ENCODE data around the gene SETD1B.
"Not testable (repeated sequence)": the region's sequence is repeated elsewhere in the genome, so short reads cannot be mapped to it uniquely, and the experiment has no call there.

The SETD1B gene

DNA sequence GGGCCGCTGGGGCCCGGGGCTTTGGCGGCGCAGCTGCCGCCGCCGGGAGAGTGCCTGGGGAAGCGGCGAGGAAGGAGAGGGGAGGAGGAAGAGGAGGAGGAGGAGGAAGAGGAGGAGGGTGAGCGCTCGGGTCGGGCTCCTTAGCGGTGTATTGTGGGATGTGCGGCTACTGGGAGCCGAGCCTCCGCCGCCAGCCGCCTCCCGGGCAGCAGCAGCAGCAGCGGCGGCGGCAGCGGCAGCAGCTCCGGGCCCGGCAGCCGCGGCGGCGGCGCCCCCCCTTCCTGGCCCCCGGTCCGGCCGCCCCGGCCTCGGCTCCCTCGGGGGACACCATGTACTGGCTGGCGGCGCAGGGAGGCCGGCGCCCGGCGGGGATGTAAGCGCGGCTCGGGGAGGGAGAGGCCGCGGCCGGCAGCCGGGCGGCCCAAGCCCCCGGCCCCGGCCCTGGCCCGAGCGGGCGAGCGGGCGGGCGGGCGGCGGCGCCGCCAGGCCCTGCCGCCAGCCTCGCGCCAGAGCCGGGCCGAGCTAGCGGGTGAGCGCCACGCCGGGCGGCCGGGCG, at the start of gene SETD1B:
Gene SETD1B (plus strand): TSS at position 149 of the 556 bp plus-strand sequence. CDS start 729 bp downstream, outside the sequence.
- no peak for DNase-seq (ENCODE audit: low read depth, low spot score)

DNA sequence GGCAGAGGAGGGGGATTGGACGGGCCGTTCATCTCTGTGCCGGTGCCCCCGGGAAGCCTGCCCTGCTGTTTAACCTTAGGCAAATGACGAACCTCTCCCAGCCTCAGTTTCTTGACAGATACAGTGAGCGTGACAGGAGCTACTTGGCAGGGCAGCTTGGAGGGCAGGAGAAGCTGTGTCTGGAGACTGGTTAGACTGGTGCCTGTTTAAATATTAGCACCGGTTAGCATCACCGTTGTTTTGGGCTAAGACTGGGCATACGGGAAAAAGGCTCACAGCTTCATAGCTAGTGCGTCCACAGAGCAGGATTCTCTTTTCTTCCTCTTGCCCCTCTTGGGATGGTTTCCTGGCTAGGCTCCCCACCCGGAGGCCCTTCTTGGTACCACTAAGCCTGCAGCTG, 49.0 kb upstream of the SETD1B start:
- DNase-seq (ENCODE audit: low read depth, low spot score) = no peak

DNA sequence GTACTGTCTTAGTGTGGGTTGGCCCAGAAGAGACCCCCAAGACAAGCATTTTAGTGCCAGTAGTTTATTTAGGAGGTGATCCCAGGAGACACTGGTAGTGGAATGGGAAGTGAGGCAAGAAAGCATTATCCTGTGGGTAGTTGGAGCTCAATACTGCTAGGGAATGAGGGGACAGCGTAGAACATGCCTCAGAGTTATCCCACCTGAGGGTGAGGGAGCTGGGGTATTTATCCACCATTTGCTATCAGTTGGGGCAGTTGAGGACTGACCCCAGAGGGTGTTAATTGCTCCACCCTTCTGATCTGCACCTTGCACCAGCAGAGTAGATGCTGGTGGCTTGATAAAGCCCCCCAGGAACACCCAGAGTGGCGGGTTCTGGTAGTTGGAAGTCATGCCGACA, 48.2 kb upstream of the SETD1B start:
- DNase-seq (ENCODE audit: low read depth, low spot score) = no peak

DNA sequence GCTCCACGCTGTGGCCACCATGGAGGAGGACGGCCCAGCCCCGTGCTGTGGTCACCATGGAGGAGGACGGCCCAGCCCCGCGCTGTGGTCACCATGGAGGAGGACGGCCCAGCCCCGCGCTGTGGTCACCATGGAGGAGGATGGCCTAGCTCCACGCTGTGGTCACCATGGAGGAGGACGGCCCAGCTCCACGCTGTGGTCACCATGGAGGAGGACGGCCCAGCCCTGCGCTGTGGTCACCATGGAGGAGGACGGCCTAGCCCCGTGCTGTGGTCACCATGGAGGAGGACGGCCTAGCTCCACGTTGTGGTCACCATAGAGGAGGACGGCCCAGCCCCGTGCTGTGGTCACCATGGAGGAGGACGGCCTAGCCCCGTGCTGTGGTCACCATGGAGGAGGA, 45.3 kb upstream of the SETD1B start:
- DNase-seq (ENCODE audit: low read depth, low spot score) = not testable (repeated sequence)

DNA sequence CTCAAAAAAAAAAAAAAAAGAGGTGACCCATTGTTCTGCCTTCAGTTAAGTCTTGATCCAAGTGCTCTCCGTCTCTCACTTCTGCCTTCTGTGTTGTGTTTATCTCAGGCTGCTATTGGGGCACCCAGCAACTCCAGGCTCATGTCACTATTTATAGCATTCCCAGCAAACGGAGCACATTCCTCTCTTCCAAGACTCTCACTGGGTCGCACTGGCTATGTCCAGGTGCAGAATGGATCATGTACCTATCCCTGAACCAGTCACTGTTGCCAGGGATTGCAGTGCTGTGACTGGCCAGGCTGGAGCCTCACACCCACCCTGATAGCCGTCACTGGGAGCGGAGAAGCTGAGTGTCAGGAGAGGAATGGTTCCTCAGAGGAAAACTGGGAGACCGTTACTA, 41.5 kb upstream of the SETD1B start:
- DNase-seq (ENCODE audit: low read depth, low spot score) = no peak

DNA sequence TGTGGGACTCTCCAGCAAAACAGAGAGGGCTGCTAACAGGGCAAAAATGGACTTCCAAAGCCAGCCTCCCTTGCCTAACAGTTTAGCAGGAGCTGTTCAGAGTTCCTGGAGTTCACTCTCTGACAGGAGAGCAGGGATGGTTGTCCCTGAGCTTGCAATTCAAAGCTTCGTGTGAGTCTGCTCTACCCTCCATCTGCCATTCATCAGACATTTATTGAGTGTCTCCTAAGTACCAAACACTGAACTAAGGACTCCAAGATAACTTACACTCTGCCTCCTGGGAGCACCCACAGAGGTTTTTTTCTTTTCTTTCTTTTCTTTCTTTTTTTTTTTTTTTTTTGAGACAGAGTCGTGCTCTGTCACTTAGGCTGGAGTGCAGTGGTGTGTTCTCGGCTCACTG, 39.0 kb upstream of the SETD1B start:
- DNase-seq (ENCODE audit: low read depth, low spot score) = no peak

DNA sequence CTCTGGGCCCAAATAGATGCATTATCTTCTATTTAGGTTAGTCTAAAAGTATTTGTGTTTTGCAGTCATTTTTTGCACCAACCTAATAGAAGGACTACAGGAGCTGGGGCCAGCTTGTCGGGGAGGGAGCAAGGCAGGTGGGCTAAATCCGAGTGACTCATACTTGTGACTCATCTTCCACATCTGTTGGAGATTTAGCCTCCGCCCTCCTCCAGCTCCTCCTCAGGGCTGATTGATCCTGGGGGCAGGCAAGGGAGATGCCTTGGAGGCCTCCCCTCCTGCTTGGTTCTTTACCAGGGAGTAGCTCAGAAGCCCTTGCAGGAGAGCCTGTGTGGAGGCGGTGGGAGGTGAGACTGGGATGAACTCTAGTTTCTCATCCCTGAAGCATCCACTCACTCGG, 38.2 kb upstream of the SETD1B start:
- DNase-seq (ENCODE audit: low read depth, low spot score) = no peak

DNA sequence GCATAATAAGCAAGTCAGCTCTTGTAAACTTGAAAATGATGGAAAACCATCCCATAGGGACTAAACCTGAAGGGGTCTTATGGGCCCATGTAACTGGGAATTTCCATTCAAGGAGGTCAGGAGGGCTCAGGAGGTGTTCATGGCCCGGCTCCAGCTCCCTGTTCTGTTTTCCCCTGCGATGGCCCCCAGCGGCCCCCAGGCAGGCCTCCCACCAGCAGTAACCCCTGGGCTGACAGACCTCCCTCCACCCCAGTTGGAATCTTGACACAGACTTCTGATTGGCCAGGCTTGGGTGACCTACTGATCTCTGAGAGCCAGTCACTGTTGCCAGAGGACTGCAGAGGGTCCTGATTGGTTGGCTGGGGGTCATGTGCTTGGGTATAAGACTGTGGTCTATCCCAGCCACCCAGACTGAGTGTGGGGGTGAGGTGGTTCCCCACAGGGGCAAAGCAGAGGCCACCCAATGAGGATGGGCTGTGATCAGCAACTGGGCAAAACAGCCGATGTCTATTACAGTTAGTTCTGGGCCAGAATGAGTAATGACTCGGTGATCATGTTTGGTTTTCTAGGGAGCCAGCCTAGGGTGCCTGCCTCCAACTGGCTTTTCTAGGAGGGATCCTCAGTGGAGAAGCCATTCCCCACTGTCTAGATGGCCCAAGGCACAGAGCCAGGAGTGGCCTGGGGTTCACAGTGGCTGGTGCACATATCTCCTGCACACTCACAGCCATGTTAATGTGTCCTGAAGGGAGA, 37.3 kb upstream of the SETD1B start:
- no peak for DNase-seq (ENCODE audit: low read depth, low spot score)

DNA sequence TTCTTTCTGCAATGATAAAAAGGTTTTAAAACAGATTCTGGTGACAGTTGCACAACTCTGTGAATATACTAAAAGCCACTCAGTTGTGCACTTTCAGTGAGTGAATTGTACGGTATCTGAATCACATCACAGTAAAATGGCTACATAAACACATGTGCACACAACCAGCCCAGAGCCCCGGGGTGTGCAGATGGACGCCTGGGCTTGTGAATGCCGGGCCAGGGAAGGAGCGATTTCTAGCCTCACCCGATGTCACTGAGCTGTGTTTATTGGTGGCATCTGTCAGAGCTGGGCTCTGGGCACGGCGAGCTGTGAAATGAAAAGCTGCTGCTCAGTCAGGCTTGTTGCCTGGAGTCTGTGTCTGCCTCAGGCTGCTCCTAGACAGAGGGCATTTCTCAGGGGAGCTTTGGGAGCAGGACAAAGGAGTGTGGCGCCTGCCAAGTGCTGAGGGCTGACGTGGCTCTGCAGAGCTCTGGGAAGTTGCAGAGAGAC, 36.2 kb upstream of the SETD1B start:
- DNase-seq (ENCODE audit: low read depth, low spot score) = no peak

DNA sequence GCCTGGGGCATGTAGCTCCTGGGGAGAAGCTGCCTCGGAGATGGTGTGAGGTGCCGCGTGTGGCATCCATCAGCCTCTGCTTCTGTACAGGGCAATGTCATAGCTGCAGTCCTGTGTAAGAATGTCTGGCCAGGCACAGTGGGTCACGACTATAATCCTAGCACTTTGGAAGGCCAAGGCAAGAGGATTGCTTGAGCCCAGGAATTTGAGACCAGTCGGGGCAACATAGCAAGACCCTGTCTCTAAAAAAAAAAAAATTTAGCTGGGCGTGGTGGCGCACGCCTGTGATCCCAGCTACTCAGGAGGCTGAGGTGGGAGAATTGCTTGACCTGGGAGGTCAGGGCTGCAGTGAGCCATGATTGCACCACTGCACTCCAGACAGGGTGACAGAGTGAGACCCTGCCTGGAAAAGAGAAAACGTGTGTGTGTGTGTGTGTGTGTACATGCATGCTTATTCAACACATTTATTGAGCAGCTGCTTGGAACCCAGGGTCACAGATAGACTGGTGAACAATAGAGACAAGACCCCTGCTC, 34.4 kb upstream of the SETD1B start:
- no peak for DNase-seq (ENCODE audit: low read depth, low spot score)

DNA sequence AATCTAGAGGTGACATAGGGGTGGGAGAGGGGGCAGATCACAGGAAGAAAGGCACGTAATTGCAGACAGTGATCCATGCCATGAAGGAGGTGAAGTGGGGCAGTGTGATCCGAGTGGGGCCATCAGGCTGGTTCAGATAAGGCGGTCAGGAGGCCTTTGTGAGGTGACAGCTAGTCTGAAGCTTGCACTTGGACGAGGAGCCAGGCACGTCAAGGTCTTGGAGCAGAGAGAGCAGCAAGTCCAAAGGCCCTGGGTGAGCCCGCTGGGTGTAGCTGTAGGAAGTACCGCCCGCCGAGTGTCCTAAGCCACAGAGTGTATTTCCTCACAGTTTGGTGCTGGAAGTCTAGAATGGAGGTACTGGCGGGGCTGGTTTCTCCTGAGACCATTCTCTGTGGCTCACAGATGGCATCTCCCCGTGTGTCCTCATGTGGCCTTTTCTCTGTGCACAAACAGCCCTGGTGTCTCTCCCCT, 33.9 kb upstream of the SETD1B start:
- DNase-seq (ENCODE audit: low read depth, low spot score) = no peak

DNA sequence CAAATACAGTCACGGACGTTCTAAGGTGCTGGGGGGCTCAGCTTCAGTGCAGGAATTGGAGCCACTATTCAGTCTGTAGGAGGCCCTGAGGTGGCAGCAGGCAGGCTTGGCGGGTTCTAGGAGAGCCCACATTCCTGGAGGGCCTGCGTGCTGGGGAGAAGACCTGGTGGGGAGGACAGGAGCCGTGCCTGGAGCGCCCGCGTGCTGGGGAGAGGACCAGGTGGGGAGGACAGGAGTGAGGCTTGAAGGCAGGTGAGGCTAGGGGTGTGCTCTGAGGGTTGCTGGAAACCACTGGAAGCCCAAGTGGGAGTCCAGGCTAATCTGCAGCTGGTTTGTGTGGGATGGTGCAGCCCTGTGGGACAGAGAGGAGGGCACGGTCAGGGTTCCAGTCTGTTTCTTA, 33.4 kb upstream of the SETD1B start:
- DNase-seq (ENCODE audit: low read depth, low spot score) = no peak

DNA sequence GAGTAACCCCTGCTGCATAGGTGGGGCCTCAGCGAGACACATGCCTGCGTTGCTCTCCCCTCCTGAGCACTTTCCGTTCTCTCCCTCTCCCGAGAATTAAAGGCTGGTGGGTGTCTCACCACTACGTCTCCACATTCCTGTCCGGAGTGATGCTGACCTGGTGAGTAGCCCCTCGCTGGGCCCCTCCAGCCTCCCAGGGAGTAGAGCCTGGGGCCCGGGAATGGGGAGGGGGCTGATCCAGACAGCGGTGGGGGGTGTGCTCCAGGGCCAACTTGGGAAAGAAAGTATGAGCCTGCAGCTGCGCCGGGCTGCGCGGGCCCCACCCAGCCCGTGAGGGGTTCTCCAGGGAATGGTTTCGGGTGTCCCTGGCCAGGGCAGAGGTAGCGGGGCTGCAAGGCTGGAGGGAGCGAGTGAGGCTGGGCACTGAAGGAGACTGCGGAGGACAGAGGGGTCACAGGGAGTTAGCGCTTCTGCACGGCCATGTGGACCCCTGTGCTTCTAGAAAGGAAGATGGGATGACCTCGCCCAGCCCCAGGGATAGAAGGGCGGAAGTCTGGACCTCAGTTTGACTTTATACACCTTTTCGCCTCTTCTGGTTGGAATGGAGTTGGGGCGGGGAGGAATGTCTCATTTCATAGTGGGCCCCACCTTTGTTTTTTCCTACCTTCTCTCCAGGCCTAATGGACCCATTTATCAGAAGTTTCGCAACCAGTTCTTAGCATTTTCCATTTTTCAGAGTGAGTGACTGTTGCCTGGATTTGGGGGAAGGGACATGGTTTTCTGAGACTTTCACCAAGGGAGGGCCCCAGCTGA, 32.8 kb upstream of the SETD1B start:
- no peak for DNase-seq (ENCODE audit: low read depth, low spot score)

DNA sequence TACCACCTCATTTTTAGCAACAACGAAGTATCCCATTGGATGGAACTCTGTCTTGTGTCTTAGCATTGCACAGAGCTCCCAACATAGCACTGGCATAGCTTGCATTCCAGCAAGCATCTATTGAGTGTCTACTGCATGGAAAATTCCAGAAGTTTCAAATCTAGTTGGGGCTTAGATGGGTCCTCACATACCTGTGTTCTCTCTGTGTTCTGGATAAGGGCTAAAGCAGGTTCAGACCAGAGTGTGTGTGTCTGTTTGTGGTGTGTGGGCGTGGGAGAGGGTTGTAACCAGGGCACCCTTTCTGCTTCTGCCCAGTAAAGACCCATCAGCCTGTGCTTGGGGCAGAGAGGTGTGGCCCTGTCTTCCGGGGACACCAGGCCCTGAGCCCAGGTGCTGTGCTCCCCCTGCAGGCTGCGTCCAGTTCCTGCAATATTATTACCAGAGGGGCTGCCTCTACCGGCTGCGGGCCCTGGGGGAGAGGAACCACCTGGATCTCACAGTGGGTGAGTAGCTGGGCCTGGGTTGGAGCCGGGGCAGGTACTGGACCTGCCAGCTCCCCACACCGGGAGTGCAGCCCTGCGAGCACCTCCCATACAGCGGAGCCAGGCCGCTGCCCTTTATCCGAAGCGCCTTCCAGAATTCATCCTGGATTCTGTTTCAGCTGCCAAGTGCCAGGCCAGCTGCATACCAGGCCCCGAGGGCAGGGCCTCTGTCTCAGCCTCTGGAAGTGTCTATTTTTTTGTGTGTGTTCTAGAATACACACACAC, 30.6 kb upstream of the SETD1B start:
- no peak for DNase-seq (ENCODE audit: low read depth, low spot score)

DNA sequence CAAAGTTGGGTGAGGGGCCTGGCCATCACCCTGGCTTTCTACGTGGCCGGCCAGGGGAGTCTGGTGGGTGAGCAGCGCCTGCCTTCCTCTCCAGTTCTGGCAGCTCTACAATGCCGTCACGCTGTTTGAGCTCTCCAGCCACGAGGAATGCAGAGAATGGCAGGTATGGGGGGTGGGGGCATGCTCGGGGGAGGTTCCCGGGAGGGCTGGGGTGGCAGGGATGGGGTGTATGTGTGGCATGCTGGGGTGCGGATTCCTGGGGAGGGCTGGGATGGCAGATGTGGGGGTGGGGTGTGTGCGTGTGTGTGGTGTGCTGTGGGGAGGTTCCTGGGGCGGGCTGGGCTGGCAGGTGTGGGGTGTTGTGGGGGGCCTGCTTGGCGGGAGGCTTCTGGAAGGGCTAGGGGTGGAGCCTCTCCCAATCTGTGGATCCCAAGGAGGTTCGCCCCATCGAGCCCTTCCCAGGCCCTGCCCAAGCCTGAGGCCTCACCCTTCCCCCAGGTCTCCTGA, 28.8 kb upstream of the SETD1B start:
- DNase-seq (ENCODE audit: low read depth, low spot score) = no peak

DNA sequence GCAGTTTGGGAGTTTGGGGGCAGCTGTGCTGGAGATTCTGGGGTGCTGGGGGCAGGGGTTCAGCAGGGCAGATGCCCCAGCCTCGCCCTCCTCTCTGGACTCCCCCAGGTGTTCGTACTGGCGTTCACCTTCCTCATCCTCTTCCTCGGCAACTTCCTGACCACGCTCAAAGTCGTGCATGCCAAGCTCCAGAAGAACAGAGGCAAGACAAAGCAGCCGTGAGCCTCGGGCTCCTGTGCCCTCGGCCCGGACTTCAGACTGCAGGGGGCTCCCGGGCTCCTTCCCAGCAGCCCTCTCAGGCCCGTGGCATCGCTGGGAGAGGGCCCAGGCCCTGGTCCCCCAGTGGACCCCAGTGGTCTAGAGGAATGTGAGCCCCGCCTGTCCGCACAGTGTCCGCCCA, 28.3 kb upstream of the SETD1B start:
- DNase-seq (ENCODE audit: low read depth, low spot score) = no peak

DNA sequence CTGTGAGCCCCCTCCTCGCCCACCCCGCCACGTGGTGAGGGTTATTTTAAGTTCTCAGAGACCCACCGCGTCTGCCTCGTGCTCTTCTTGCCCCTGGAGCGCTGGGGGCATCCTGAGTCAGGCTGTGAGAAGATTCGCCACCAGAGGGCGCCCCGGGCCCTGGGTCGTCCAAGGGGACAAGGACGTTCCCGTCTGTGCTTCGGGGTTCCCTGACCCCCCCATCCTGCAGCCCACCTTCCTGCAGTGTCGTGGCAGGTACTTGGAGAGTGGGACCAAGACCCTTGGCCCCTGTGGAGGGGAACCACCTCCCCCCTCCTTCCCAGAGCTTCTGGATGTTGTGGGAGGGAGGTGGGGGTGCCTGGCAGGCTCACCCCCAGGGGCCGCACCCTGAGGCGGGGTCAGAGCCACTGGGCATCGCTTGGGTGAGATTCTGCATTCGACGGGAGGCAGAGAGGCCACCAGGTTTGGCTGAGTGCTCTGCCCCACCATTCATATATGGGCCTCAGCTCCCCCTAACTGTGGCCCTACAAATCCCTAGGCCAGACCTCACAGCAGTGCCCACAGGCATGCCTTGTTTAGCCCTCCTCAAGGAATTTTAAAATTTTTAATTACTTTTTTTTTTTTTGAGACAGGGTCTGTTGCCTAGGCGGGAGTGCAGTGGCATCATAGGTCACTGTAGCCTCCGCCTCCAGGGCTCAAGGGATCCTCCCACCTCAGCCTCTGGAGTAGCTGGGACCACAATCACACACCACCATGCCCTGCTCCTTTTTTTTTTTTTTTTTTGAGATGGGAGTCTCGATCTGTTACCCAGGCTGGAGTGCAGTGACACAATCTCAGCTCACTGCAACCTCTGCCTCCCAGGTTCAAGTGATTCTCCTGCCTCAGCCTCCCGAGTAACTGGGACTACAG, 27.4 kb upstream of the SETD1B start:
- DNase-seq (ENCODE audit: low read depth, low spot score) = no peak

DNA sequence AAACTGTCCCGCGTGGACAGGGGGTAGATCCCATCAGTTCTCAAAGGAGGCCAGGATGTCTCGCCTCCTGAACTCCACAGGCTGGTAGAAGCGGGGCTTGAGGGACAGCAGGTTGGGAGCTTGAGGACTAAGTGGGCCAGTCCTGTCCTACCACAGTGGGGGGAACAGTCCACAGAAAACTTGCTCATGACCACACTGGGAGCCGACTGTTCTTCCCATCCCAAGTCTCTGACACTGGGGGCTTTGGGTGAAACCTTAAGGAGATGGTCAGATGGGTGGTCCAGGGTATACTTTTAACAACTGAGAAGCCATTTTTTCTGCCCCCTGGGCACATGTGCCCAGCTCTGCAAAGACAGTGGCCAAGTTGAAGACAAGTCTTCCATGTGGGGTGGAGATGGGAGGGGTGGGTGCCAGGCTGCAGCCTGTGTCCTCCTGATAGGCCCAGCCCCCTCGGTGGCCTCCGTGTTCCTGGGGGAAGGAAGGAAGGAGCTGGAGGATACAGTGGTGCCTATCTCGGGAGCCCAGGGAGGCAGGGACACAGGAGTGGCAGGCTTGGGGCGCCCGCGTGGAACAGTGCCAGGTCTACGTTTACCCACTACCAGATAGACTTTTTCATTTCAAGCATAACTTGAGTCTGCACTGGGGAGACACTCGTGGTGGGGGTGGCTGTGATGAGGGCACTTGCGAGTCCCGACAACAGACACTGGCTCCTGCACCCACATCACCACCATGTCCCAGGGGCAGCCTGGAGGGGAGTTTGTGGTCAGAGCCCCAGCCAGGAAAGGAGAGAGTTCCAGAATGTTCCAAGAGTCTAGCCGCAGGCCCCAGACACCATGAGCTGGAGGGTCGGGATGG, 25.0 kb upstream of the SETD1B start:
- DNase-seq (ENCODE audit: low read depth, low spot score) = no peak

DNA sequence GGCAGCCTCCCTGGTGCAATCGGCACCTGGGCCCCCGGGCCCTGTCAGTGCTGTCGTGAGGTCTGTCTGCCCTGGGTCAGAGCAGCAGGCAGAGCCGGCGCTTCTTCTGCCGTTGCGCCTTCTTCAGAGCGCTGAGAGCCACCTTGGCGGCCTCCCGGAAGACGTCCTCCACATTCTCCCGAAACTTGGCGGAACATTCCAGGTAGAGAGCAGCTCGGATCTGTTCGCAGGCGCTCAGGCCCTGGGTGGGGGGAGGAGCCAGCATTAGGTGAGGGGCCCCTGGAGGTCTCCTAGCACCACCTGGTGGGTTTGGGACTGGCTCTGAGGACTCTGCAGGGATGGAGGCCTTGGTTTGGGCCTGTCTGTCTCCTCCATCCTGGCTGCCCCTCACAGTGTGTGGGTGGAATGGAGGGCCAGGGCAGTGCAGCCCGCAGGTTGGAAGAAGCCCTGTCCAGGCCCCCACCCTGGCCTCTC, 24.4 kb upstream of the SETD1B start:
- no peak for DNase-seq (ENCODE audit: low read depth, low spot score)

Data from iPS DF 19.7 (cell line).